Measurements from ENCODE around the gene MBP.

Gene MBP

DNA sequence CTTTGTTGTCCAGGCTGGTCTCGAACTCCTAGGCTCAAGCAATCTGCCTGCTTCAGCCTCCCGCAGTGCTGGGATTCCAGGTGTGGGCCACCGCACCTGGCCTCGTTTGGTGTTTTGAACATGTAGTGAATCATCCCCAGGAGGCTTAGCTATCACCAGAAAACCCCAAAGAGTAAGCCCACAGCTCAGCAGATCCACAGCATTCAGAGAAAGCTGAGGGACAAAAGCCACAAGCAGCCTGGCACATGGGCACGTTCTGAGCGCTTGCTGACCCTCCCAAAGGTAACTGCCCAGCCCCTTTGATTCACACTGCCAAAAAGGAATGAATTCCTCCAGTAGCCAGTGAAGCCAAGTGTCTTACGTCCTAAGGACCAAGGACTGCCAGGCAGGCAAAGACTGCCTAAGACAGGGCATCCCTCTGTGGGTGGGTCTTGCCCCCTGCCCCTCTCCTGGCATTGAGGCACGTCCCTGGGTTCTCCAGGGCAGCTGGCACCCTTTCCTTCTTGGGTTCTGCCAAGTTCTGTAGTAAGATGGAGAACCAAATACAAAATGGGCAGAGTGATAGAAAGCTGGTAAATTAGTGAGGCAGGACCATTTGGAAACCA lies 31.7 kb downstream of the MBP start:
- DNase-seq, result peak; percentile 45

DNA sequence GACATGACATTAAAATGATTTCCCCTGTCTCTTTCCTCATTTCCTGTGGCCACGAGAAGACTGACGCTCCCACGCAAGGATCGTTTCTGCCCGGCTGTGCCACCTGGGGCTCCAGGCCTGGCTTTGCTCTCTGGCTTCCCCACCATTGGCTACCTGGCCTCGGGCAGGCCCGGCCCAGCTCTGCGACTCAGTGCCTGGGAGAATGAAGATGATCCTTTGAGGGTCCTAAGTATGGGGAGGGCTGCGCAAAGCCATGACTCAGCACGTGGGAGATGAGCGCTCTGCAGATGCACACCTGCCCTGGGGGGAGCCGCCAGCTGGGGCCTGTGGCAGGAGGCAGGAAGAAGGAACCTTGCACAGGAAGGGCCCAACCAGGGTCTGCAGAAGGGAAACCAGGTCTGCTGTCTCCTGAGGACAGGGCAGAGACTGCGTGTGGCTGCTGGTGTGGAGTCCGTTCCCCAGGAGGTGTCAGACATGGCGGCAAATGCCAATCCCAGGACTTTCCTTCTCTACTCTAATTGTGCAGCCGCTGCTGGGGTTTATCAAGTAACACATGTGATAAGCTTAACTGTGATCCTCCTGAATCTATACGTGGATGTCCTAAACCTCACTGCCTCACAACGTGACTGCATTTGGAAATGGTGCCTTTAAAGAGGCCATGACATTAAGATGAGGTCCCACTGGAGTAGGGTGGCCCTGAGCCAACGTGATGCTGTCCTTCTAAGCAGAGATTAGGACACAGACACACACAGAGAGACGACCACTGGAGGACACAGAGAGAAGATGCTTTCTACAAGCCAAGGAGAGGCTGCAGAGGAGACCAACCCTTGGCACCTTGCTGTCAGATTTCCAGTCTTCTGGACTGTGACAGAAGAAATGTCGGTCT lies 32.9 kb downstream of the MBP start:
- peak; percentile 37 for DNase-seq

DNA sequence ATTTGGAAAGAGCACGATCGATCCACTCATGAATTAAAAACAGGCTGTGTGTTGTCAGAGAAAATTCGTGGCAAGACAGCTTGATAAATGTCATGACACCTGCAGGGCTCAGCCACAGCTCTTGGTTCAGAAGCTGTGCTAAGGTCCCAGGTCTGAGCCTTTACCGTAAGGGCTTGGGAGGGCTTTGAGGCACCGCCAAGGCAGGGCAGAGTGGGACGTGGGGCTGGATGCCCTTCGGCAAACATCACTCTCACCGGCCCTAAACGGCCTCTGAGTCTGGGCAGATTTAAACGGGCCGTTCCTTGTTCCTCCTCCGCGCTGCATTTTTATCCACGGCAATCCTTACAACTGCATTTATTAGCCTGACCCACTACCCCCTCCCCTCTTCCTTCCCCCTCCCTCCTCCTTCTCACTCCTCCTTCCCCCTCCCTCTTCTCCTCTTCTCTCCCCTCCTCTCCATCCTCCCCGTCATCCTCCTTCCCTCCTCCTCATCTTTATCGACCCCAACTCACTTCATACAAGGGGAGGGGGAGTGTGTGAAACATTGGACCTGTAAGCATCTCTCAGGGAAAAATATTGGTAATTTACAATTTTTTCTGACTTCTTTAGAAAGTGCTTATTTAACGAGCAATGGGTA lies 33.9 kb downstream of the MBP start:
- DNase-seq, result no peak

DNA sequence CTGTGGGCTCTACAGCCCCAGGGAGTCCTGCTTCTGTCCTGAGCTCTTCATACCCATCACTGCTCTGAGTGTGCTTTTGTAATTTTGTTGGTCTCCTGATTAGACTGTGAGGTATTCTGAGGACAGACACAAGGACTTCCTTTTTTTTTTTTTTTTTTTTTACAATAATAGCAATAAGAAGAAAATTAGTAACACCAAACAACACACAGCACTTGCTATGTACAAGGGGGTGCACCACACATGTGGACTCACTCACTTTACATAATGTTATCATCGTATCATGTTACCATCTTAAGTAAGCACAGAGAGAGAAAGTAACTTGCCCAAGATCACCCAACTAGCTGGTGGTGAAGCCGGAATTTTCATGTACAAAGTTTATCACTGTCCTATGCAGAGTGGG lies 34.6 kb downstream of the MBP start:
- DNase-seq, result no peak

DNA sequence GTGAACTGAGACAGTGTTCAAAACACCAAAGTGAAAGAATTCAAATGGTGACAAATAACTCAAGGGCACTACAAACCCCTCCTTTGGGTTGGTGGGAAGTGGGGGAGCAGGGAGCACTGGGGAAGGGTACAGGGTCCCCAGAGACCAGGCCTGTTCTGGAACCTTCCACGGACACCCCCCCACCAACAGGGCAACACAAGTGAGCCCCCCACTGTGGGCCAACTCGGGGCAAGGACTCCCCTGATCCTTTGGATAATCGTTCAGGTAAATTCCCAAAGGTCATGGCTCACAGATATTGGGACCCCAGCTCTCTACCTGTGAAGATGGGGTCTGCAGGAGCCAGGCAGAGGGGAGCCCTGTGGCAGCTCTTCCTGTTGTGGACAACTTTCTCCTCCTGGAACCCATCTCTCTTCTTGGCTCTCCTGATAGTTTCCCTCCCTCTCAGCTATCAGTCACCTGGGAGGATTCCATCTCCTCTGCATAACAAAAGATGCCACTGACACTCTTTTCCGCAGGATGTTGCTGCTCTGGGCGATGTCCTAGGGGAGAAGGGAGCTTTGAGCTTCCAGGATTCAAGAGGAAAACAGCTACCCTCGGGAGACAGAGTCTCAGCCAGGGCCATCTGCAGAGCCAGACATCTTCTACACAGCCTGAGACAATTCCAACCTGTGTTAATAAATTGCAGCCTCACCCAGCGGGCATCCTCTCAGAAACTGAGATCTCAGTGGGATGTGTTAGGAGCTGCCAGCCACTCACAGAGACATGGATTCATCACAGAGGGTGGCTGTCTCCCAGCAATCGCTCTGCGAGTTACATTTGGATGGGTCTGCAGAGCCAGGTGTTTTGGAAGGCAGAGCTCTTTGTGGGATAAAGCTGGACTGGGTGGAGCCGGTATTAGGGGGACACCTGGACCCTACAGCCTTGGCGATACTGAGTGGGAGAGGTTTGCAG lies 35.4 kb downstream of the MBP start:
- no peak for DNase-seq

DNA sequence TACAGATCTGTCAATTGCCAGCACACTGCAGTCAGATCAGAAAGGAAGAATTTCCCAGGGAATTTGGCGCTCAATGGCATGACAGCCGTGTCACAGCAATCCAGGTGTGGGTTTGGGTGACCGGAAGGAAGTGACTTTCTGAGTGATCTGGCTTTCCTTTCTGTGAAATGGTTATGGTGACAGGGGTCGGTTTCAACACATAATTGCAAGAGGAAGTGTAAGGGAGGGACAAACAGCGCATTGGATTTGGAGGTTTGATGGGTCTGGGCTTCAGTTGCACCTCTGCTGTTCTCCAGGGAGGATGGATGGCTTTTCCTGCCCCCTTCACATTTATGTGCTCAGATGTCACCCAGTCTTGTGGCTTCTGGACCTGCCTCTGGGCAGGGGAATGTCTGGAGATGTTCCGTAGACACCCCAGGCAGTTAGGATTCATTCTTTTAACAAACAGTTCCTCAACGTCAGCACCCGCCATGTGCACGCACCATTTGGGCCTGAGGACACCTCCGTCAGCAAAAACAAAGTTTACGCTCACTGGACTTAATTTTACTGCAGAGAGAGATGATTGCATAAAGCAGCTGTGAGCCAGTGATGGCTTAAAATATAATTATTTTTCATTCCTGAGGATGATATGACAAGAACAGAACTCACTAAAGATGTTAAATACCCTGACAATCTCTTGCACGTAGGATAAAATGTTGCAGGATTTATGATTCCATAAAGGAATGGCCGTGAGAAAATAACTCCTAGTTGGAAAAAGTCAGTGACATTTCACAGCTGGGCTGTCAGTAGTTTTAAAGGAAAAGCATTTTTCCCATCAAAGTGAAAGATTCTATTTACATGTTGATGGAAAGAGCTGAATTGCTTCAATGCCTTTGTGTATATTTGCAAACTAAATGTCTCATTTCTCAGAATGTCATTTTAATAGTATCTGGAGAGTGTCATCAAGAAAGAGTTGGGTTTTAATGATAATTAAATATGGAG lies 36.9 kb downstream of the MBP start:
- no peak for DNase-seq

DNA sequence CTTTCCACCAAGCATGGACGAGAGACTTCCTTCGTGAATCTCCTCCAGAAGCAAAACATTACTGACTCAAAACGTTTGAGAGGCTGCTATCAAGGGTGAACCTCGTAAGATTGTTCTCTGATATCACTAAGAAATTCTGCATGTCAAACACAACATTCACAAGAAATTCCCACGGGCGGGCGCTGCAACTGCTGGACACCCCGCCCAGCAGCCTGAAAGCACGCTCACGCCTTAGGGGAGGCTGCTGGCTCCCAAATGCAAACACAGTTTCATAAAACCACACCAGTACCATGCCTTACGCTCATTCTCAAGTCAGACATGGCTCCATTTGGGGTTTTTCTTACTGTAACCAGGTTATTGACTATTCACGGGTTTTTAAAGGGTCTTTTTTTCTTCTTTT lies 39.0 kb downstream of the MBP start:
- no peak for DNase-seq

DNA sequence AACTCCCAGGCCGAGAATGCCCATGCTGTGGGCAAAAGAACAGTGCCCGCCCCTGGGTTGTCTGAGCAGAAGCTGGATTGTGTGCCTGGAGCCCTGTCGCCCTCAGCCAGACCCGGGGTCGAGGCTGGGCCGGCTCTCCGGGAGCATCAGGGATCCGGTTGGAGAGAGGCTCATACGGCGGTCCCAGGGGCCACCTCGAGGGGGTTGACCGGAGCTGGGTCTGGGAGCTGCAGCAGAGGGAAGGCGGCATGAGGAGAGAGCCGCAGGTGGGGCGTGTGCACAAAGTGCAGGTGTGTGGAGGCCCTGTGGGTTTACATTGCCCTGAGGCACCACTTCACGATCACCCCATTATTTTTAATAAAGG lies 39.5 kb downstream of the MBP start:
- DNase-seq, result no peak

DNA sequence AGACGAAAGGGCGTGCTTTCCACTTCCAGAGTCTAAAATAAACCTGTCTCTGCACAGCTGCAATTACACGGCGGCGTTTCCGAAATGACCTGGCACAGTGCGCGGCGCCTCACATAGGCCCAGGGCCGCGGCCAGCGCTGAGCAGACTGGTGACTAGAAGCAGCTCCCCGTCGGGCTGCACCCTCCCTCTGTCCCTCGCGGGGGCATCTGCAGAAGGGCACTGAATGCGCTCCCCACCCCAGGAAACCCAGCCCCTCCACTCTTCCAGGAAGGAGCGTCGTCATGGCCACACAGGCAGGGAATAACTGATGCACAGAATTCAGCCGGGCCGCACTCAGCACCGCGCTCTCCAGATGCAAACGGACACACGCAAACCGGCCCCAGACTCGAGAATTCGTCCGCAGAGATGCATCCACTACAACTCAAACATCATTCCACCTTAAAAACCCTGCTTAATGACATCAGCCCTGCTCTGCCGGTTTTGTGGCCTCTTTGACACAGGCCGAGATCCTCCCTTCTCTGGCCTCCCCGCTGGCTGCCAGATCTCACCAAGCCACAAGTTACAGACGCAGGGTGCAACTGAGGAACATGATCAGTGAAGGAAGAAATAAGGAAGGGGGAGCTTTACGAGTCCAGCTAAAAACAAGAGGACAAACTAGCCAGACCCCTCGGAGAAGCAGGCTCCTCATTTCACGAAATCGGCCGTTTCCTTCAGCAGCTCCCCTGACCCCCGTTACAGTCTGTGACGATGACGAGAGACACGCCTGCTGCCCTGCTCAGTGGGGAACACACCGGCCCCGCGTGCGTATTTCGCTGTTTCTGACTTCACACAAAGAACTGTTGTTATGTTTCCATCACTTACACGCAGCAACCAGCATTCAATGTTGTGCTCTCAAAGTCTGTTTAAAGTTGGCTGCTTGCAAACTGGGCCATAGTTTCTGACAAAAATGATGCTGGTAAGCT lies 40.2 kb downstream of the MBP start:
- DNase-seq, result no peak

DNA sequence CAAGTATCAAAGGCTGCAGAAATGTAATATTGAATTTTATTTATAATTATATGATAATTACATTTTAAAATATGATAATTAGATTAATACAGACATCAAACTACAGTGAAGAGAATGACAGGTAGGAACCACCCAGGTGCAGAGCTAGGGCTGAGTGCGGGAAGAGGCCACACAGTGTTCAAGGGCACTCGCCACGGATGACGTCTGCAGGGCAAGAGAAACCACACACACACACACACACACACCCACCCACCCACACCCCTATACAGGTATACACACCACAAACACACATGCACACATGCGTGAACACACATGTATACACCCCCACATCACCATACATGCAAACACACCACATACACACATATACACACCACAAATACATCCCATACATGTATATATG lies 41.2 kb downstream of the MBP start:
- DNase-seq, result no peak

DNA sequence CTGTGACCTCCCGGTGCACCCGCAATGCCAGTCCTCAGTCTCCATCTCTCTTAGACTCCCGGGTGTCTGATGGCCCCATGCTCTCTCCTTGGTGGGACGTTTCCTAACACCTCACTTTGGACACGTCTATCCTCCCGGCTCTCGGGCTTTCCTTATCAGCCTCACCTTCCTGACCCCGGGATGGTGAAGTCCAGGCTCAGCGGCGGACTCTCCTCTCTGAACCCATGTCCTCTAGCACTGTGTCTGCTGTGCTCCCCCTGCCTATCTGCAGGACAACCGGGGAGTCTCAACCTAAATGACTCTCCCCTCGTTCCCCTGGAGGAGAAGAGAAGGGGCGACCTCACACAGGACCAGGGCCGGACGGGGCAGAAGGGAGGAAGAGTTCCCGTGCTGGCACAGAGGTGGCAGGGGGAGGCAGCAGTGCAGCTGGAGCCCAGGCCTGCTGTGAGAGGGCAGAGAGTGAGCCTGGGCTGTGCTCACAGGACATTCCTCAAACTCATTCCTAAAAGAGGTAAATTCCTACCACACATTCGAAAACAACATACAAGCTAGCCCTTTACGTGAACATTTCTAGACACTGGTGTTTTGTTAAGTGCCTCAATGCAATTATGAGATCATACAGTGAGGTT lies 41.9 kb downstream of the MBP start:
- DNase-seq, result no peak

DNA sequence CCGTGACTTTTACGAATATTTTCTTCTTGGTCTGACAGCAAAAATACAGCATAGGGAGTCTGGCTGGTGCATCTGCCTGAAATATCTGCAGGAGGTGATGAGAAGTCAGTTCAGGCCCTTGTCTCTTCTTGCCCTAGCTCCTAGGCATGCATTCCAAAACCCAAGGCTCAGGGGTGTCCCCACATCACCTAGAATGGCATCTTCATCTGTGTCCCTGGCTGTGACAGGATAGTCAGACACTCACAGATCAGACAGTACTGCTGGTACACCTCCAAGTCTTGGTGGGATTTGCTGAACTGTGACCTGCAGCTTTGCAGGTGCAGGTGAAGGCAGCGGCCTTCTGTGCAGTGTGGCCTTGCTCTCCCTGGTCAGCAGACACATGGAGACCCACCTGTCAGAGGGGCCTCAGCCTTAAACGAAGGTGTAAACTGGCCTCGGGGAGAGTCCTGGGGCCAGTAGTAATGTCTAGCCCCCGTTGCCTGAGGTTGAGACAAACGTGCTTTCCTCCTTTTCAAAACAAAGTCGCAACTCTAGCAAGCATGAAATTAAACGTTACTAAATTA lies 42.8 kb downstream of the MBP start:
- no peak for DNase-seq

DNA sequence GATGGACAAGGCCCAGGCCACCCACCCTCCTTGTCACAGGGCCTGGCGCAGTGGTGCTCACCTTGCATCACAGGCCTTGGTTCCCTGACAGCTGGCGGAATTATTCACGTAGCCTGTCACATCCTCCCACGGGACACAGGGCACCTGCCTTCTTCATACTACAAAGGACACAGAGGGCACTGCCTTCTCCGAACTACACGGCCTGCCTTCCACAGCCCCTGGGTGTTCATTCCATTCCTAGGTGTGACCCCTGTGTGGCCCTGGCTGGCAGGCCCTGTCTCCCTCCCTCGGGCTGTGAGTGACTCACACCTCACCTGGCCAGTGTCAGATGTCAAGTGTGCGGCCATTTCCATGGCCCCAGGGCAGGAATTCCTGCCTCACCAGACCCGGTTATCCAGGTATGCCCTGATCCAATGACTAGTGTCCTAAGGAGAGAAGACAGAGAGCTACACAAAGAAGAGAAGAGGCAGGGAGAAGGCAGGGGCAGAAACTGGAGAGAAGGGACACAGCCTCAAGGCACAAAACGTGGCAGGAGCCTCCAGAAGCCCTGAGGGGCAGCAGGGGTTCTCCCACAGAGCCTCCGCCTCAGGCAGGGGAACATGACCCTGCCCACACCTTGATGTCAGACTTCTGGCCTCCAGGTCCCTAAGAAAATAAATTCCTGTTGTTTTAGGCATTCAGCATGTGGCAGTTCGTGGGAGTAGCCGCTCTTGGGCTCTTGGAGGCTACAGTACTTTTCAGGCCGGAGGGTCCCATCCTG lies 43.4 kb downstream of the MBP start:
- DNase-seq, result no peak

DNA sequence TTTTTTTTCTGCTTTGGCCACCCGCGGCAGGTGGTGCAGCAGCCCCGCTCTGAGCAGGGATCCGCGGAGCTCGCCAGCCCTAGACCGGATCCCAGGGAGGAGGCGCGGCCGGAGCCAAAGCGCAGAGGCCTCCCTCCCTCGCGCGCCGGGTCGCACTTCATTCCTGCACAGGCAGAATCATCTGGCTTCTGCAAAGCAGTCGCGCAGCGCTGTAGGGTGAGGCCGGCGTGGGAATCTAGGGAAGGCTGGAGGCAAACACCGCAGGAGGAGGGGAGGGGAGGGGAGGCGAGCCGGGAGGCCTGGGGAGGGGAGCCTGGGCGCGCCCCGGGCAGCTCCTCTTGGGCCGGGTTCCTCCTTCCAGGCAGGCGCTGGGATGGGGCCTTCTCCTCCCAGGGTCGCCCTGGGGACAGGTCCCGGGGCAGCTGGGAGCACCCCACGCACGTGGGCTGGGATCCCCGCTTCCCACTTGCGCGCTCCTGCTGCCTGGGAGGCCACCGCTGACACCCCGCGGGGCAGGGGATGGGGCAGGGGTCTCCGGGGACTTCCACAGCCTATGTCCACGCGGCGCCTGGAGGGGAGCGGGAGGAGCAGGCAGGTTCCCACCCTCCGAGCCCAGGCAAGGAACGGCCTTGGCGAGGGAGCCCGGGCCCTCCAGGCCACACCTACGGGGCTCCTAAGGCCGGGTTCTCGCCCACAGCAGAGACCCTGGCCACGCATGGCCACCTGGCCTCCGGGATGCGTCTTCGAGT lies 45.0 kb downstream of the MBP start:
- DNase-seq, result no peak

DNA sequence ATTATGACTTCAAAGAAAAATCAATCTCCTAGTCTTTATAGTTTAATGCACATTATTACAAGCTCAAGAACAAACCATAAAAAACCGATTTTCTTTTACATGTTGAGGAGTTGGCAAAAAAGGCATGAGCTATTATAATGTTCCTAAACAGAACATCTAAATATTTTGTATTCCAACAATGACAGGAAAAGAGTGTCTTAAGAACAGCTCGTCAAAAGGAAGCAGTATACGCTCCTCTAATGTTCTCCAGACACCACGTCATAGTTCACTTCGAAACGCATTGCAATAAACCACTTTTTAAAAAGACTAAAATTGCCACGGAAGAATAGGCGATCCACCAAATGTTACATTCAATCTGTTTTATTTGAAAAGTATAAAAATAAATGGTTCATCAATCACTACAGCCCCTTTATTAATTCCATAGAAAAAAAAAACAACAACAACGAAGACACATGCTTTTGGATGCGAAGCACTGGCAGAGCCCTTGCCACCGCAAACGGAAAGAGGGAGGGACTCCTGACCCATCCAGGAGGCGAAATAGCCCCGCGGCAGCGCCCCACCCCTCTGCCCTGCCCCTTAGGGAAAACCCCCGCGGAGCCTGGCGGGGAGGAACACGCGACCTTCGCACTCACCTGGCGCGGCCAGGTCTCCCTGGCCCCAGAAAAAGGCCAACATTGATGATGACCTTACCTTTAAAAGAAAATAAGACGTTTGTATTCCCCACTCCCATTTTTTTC lies 45.8 kb downstream of the MBP start:
- DNase-seq, result no peak

DNA sequence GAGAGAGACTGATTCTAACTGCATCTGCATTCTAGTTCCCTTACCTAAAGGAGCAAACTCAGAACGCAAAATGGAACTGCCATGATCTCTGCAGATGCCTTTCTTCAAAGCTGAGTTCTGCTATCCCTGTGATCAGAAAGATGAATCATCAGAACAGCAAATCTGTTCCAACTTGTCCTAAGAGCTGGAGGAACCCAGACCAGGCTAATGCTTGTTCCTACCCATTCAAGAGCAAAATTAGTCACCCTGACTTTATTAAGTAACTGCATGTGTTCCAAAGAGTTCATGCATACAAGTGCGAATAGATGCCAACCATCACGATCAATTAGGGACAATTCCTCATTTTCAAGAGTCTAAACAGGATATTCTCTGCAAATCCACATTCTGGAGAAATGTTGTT lies 46.5 kb downstream of the MBP start:
- no peak for DNase-seq

DNA sequence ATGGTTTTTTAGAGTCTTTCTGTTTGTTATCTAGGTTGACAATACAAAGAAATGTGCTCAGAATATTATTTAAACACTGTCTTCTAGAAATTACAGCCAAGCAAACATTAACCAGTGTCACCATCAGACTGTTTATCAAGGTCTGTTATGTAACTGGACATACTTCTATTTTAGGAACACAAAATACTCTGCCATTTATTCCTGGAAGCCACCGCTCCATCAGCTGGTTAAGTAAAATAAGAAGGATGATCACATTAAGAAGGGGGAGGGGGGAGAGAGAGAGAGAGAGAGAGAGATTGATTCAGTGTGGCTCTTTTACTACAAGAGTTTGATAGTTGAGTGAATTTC lies 47.9 kb downstream of the MBP start:
- DNase-seq, result no peak
